ENCODE data around the gene ZNF512B. TPM values are rescaled to one million over a fixed set of nuclear protein-coding genes. Genes with fewer than 3 reads are reported as not detected.
A peak's percentile ranks its signal among the peaks of the same experiment; 100 is the strongest.

ZNF512B gene
- polyA plus RNA-seq, 3 donors: 0.10 to 2.6 TPM; not detected in 1

GRCh38 chr20:63974402-63975200 lies 4.9 kb upstream of the ZNF512B start:
- Histone ChIP-seq H3K9me3 (replicated peaks in 1 of 2; ENCODE audit: control insufficient read depth in 1 of 2, insufficient read depth in 1 of 2, low read length in 2 of 2) (no peaks in the 10 kb centered on the region), H3K27me3 (ENCODE audit: control insufficient read depth in 2 of 2, insufficient read depth in 2 of 2, low read length in 2 of 2) (peaks cover 0 to 20% of the 10 kb centered on the region in 2 donors), H3K9ac (ENCODE audit: insufficient read depth, low read length, poor library complexity, severe bottlenecking) (no peak overlapping the region), H4K20me1 (ENCODE audit: insufficient read depth, low read length) (no peaks in the 10 kb centered on the region), H3K27ac (ENCODE audit: low read depth in 1 of 2, low read length in 2 of 2) (no peak overlapping the region), H2AFZ (ENCODE audit: insufficient read depth, low read depth, low read length, poor library complexity, severe bottlenecking) (no peak overlapping the region), H3K4me1 (ENCODE audit: control insufficient read depth in 1 of 2, insufficient read depth in 2 of 2, low read length in 2 of 2) (peaks cover 22 to 41% of the 10 kb centered on the region in 2 donors), H3K36me3 (replicated peaks in 1 of 2; ENCODE audit: control insufficient read depth in 1 of 2, insufficient read depth in 2 of 2, low read length in 2 of 2) (no peaks in the 10 kb centered on the region), H3K79me2 (ENCODE audit: insufficient read depth, low read length) (no peaks in the 10 kb centered on the region), H3K4me2 (replicated peaks; ENCODE audit: extremely low read depth, low read length, poor library complexity, severe bottlenecking) (no peak overlapping the region), H3K4me3 (replicated peaks in 1 of 3; ENCODE audit: low read depth in 2 of 3, low read length in 3 of 3) (no peak overlapping the region)
- WGBS (ENCODE audit: insufficient coverage): 80% methylated on average over 17 of the region's 19 CpGs
- Mint-ChIP-seq H3K27me3 (ENCODE audit: low read depth in 3 of 3) (peaks cover 18 to 33% (median 20%) of the 10 kb centered on the region in 3 donors), H3K4me3 (no peak overlapping the region), H3K9me3 (peaks cover 0 to 8% (median 2%) of the 10 kb centered on the region in 7 donors), H3K36me3 (no peaks in the 10 kb centered on the region), H3K27ac (peak overlapping the region in 1 of 7 donors; percentile 0), H3K4me1 (peaks cover 27% of the 10 kb centered on the region)
- no peak for DNase-seq
- no peak for TF ChIP-seq CTCF (IDR thresholded peaks at IDR 0.05)
- intact Hi-C loops (cut with micrococcal nuclease): loop anchor here (5.0 kb wide), 4 partner anchors 67 to 537 kb away; partner anchors contain the start of gene PTK6 (in 1 of the 2)

DNA sequence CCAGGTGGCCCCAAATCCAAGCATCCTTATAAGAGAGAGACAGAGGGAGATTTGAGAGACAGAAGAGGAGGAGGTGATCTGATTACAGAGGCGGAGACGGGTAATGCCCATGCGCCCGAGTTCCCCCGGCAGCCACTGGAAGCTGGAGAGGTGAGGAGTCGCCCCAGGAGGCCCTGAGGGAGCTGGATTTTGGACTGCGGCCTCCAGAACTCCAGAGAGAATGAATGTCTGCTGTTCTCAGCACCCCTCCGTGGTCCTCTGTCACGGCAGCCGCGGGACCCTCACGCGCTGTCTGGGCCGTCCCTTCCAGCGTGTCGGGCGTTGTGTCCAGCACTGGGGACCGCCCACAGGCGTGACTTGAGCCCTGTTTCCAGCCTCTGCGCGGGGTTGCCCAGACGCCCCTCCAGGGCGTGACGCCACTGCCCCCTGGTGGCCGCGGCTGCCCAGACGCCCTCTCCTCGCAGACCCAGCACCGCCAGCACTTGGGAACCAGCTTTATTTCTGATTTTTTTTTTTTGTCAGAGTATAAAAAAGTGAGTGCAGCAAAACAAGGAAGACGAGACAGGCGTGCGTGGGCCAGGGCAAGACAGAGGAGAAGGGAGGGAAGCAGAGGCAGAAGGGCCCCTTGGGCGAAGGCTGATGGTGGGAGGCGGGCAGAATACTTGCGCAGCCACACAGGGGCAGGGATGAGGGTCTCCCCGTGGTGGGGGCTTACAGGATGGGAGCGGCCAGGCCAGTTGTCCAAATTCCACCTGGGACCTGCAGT lies 4.1 kb upstream of the ZNF512B start:
- H2AFZ ChIP-seq (ENCODE audit: insufficient read depth, low read depth, low read length, poor library complexity, severe bottlenecking): peak overlapping the region; percentile 56
- H3K4me2 ChIP-seq (replicated peaks; ENCODE audit: extremely low read depth, low read length, poor library complexity, severe bottlenecking): peak overlapping the region; percentile 44
- peak overlapping the region in 1 of 3 experiments; percentile 42 for H3K4me3 ChIP-seq (replicated peaks in 1 of 3; ENCODE audit: low read depth in 2 of 3, low read length in 3 of 3)
- no peak overlapping the region for H3K9ac ChIP-seq (ENCODE audit: insufficient read depth, low read length, poor library complexity, severe bottlenecking)
- no peaks in the 10 kb centered on the region for H3K79me2 ChIP-seq (ENCODE audit: insufficient read depth, low read length)
- H4K20me1 ChIP-seq (ENCODE audit: insufficient read depth, low read length): no peaks in the 10 kb centered on the region
- no peaks in the 10 kb centered on the region for H3K9me3 ChIP-seq (replicated peaks in 1 of 2; ENCODE audit: control insufficient read depth in 1 of 2, insufficient read depth in 1 of 2, low read length in 2 of 2)
- Mint-ChIP-seq H3K27me3 (ENCODE audit: low read depth in 3 of 3) (peaks cover 20 to 35% (median 20%) of the 10 kb centered on the region in 3 donors), H3K9me3 (peaks cover 0 to 11% (median 2%) of the 10 kb centered on the region in 7 donors), H3K27ac (peak overlapping the region in 2 of 7 donors; percentile 0 to 77), H3K4me3 (peak overlapping the region in 1 of 2 donors; percentile 46), H3K4me1 (peaks cover 30% of the 10 kb centered on the region), H3K36me3 (peaks cover 0 to 2% of the 10 kb centered on the region in 2 donors)
- DNase-seq: peak; percentile 79 to 83 (median 80)
- peaks cover 0 to 20% of the 10 kb centered on the region in 2 donors for H3K27me3 ChIP-seq (ENCODE audit: control insufficient read depth in 2 of 2, insufficient read depth in 2 of 2, low read length in 2 of 2)
- TF ChIP-seq CTCF (IDR thresholded peaks at IDR 0.05): peak; percentile 98
- WGBS (ENCODE audit: insufficient coverage): 23% methylated on average over 37 of the region's 37 CpGs
- intact Hi-C loops (cut with micrococcal nuclease): loop anchor here (2.0 to 5.0 kb wide), 6 partner anchors 67 to 537 kb away; partner anchors contain the start of gene PTK6 (in 1 of the 2)
- H3K4me1 ChIP-seq (ENCODE audit: control insufficient read depth in 1 of 2, insufficient read depth in 2 of 2, low read length in 2 of 2): peaks cover 23 to 40% of the 10 kb centered on the region in 2 donors
- no peak overlapping the region for H3K27ac ChIP-seq (ENCODE audit: low read depth in 1 of 2, low read length in 2 of 2)
- no peaks in the 10 kb centered on the region for H3K36me3 ChIP-seq (replicated peaks in 1 of 2; ENCODE audit: control insufficient read depth in 1 of 2, insufficient read depth in 2 of 2, low read length in 2 of 2)
